Ramos (cell line): ENCODE results near the gene CLCA4.
"Not testable (repeated sequence)": the region's sequence is repeated elsewhere in the genome, so short reads cannot be mapped to it uniquely, and the experiment has no call there.

Experiments used
- in situ Hi-C: fragments of 300-500 bp; cut with MboI; formaldehyde crosslinking; loops from one replicate; pipeline ENCODE4 v1.14.3; 2022; ENCODE audit warnings: low sequenced_read_pairs; ENCODE audit not compliant: unreplicated experiment

Gene CLCA4

DNA sequence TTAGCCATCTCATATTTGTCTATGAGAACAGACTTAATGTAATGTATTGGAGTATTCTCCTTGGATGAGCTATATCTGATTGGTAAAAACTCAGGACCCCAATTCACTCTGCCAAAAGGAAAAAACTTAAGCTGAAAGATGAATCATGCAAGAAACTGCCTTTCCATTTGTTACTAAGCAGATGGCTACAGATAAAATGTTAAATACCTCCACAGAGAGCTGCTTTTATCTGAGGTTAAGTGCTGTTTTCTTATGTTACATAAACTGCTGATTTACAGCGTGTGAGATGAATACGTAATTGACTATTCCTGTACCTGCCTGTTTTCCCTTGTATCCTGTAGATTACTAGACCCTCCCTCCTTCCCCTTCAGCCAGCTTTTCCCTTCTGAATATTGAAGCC lies 49.3 kb downstream of the CLCA4 start:
- in situ Hi-C loops, result no loop called here

DNA sequence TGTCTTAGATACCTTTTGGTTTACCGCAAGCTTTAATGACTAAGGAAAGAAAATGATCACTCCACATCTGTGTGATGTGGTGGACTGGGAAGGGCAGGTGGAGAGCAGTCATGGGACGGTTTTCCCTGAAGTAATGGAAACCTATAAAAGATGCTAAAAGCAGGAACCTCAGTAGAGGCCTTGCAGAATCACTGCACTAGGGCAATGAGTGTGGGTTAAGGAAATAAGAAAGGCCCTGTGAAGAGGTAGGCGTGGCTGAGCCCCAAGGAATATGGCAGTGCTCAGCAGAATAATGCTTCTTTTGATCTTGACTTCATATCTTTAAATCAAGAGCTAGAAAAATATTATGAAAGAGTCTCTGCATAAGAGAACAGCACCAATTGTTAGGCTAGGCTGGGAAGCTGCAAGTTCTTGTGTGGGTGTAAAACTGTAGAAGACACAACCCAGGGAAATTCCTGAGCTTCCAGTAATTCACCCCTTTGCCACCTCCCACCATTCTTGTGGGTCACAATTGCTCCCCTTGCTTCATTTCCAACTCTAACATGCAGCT lies 49.9 kb downstream of the CLCA4 start:
- in situ Hi-C loops, result no loop called here

DNA sequence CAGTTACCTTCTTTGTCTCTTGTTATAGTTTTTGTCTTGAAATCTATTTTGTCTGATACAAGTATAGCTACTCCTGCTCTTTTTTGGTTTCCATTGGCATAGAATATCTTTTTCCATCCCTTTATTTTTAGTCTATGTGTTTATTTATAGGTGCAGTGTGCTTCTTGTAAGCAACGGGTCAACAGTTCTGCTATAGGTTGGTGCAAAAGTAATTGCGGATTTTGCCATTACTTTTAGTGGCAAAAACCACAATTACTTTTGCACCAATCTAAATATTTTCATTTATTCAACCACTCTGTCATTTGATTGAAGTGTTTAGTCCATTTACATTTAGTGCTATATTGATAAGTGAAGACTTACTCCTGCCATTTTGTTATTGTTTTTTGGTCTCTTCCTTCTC lies 59.2 kb downstream of the CLCA4 start:
- in situ Hi-C loops, result not testable (repeated sequence)

DNA sequence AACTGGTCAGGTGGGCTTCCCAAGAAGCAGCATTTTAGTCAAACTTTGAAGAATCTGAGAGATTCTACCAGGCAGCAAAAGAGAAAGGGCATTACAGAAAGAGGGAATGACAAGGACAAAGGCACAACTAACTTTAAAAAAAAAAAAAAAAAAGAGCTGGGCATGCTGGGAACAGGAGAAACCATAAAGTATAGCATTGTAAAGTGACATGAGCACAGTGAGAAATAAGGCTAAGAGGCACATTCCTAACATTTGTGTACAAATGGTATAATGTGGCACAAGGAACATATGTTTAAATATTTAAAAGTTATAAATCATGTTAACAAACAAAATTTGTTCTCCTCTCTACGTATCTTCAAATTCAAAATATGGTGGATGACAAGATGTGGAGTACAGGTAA lies 69.6 kb downstream of the CLCA4 start:
- in situ Hi-C loops, result no loop called here

DNA sequence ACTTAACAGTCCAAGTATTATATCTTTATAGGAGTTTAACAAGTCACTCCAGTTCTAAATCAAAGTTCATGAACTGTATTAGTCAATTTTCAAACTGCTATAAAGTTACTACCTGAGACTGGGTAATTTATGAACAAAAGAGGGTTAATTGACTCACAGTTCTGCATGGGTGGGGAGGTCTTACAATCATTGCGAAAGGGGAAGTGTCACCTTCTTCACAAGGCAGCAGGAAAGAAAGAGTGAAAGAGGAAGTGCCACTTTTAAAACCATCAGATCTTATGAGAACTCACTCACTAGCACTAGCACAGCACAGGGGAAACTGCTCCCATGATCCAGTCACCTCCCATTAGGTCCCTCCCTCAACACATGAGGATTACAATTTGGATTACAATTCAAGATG lies 70.0 kb downstream of the CLCA4 start:
- in situ Hi-C loops, result no loop called here

DNA sequence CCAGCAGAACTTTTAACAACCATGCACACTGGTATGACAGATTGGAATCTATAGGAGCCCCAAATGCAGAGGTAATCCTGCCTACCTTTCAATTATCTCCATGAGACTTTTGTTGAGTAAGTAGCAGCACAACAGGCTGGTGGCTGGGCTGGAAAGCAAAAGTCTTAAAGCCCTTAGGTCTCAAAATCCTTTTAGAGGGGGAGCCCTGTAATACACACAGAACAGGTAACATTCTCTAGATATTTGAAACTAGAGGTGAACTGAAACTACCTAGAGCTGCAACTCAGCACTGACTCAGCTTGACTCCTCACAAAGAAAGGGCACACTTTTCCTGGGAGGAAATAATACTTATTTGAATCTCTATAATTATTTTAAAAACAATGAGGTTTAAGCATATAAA lies 71.5 kb downstream of the CLCA4 start:
- in situ Hi-C loops, result no loop called here

DNA sequence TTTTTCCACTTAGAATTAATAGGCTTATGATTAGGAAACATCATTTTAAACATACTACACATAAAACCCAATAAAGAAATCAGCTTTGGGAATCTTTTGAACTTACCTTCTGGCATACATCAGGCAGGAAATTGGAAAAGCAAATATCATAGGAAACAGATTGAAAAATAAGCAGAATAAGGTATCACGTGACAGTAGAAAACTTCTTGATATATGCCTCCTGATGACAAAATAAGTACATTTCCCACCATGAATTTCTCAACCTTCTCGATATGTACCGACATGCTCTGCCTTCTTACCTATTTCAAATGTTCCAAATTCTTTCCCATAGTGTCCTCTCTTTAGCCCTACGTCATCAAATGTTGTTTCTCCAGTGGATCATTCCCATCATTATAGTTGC lies 72.4 kb downstream of the CLCA4 start:
- in situ Hi-C loops, result no loop called here

DNA sequence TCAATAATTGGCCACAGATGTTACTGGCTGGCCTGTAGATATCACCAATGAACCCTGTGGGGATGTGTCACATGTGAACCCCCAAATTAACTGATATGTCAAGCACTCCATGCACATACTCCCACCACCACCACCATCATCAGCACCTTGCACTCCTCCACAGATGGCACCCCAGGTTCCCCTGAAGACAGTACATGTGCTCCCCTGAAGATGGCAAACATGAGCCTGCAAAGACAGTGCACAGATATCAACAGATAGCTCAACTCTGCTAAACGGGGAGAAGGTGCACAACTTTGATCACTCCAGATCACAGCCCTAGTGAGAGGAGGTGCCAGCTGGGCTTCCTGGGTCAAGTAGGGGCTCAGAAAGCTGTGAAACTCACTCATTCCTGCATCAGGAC lies 74.4 kb downstream of the CLCA4 start:
- in situ Hi-C loops, result no loop called here
